Uterus (tissue), 4 donors: Measurements from ENCODE around the gene ATP10A. TPM values are rescaled to one million over a fixed set of nuclear protein-coding genes. Genes with fewer than 3 reads are reported as not detected.

Experiments used
- DNase-seq, 2 donors: peaks; one replicate each; pipeline ENCODE4 v3.0.0-alpha.2; 2019 to 2020
- H3K27ac ChIP-seq, 2 donors: fragments of 200-600 bp; sonication (generic); 1 replicate in 1 of 2; 2 replicates in 1 of 2; pipeline ENCODE4 v1.5.1; 2016 to 2018
- H3K27me3 ChIP-seq, 2 donors: fragments of 200-600 bp; sonication (generic); one replicate each; pipeline ENCODE4 v1.5.1; 2018 to 2019; ENCODE audit warnings: control low read depth in 1 of 2
- H3K36me3 ChIP-seq, 2 donors: fragments of 200-600 bp; sonication (generic); one replicate each; pipeline ENCODE4 v1.5.1; 2019; ENCODE audit warnings: control low read depth in 1 of 2
- H3K4me1 ChIP-seq, 2 donors: fragments of 200-600 bp; sonication (generic); one replicate each; pipeline ENCODE4 v1.5.1; 2018 to 2019; ENCODE audit warnings: control low read depth in 1 of 2
- H3K4me3 ChIP-seq, 2 donors: fragments of 200-600 bp; sonication (generic); 1 replicate in 1 of 2; 2 replicates in 1 of 2; pipeline ENCODE4 v1.5.1; 2018 to 2019; ENCODE audit warnings: mild to moderate bottlenecking in 1 of 2
- H3K9me3 ChIP-seq, 2 donors: fragments of 200-600 bp; sonication (generic); one replicate each; pipeline ENCODE4 v1.5.1; 2019; ENCODE audit warnings: control low read depth in 1 of 2
- CTCF ChIP-seq, 4 experiments: fragments of 200-600 bp in 2 of 4; fragments of 450-650 bp in 2 of 4; sonication (generic) in 2 of 4; IDR thresholded peaks; one replicate each; pipeline ENCODE4 v1.5.1; 2016 to 2019; ENCODE audit warnings: antibody characterized with exemption in 4 of 4, mild to moderate bottlenecking in 2 of 4, moderate library complexity in 1 of 4
- POLR2A ChIP-seq, 2 donors: fragments of 450-650 bp; IDR thresholded peaks; one replicate each; pipeline ENCODE4 v1.6.1; 2016; ENCODE audit warnings: antibody characterized with exemption in 2 of 2, mild to moderate bottlenecking in 1 of 2, moderate library complexity in 1 of 2
- intact Hi-C: fragments of 100-400 bp; cut with DNase I; formaldehyde crosslinking; loops from one replicate; pipeline ENCODE4 v1.15.1; 2023; ENCODE audit warnings: low total_unique reads
- total RNA-seq, 4 donors: library from RNA; depleted of rRNA in 3 of 4; stranded (reverse); fragments of >200 nt in 3 of 4; gene quantifications; one replicate each; pipeline versions ENCODE4 v1.1.0 to v1.2.4, GENCODE V29; 2014 to 2023
- donor health status: DM: yes; HTN: yes; CAD: no.

ATP10A gene
- total RNA-seq, 4 donors from 2014 or later, result 0.29 to 3.8 (median 2.5) TPM

- Histone ChIP-seq H3K36me3 (no peaks in the 10 kb centered on the region), H3K27ac (no peak overlapping the region), H3K27me3 (no peaks in the 10 kb centered on the region), H3K4me1 (no peaks in the 10 kb centered on the region), H3K4me3 (no peak overlapping the region), H3K9me3 (no peaks in the 10 kb centered on the region)
- intact Hi-C loops, result no loop called here
- TF ChIP-seq POLR2A (IDR thresholded peaks at IDR 0.05) (no peak), CTCF (IDR thresholded peaks at IDR 0.05) (no peak)
- no peak for DNase-seq
These were observed 63.0 kb downstream of the ATP10A start for GRCh38 chr15:25799906-25800700.

- Histone ChIP-seq H3K27ac (no peak overlapping the region), H3K4me3 (no peak overlapping the region), H3K27me3 (no peaks in the 10 kb centered on the region), H3K9me3 (no peaks in the 10 kb centered on the region), H3K36me3 (no peaks in the 10 kb centered on the region), H3K4me1 (no peaks in the 10 kb centered on the region)
- intact Hi-C loops, result no loop called here
- DNase-seq, result no peak
- TF ChIP-seq CTCF (IDR thresholded peaks at IDR 0.05) (no peak), POLR2A (IDR thresholded peaks at IDR 0.05) (no peak)
These were observed 64.9 kb downstream of the ATP10A start for GRCh38 chr15:25797936-25798901.

GRCh38 chr15:25797511-25797935, 65.6 kb downstream of the ATP10A start:
- Histone ChIP-seq H3K4me3 (no peak overlapping the region), H3K4me1 (no peaks in the 10 kb centered on the region), H3K9me3 (no peaks in the 10 kb centered on the region), H3K36me3 (no peaks in the 10 kb centered on the region), H3K27me3 (no peaks in the 10 kb centered on the region), H3K27ac (no peak overlapping the region)
- intact Hi-C loops, result no loop called here
- no peak for DNase-seq
- TF ChIP-seq CTCF (IDR thresholded peaks at IDR 0.05) (no peak), POLR2A (IDR thresholded peaks at IDR 0.05) (no peak)

GRCh38 chr15:25797035-25797434, 66.1 kb downstream of the ATP10A start:
- intact Hi-C loops, result no loop called here
- Histone ChIP-seq H3K4me3 (no peak overlapping the region), H3K4me1 (no peaks in the 10 kb centered on the region)

More at GRCh38 chr15:25797035-25797434, 66.1 kb downstream of the ATP10A start:
- Histone ChIP-seq H3K36me3 (no peaks in the 10 kb centered on the region), H3K27me3 (no peaks in the 10 kb centered on the region), H3K27ac (no peak overlapping the region), H3K9me3 (no peaks in the 10 kb centered on the region)
- no peak for DNase-seq
- TF ChIP-seq CTCF (IDR thresholded peaks at IDR 0.05), result no peak
- no peak for TF ChIP-seq POLR2A (IDR thresholded peaks at IDR 0.05)
